Measurements from ENCODE around the gene SCARB1.

SCARB1 gene

GRCh38 chr12:124738636-124739467, 124.8 kb downstream of the SCARB1 start:
- in situ Hi-C loops (cut with MboI; ENCODE audit: low sequenced_read_pairs, unreplicated experiment): no loop called here
- no peak for DNase-seq (ENCODE audit: low spot score)

GRCh38 chr12:124737772-124738635, 125.7 kb downstream of the SCARB1 start:
- in situ Hi-C loops (cut with MboI; ENCODE audit: low sequenced_read_pairs, unreplicated experiment): no loop called here
- TF ChIP-seq CTCF (IDR thresholded peaks at IDR 0.05; ENCODE audit: borderline replicate concordance, control extremely low read depth, extremely low read depth, insufficient read depth, missing control alignments): no peak

More at GRCh38 chr12:124738636-124739467, 124.8 kb downstream of the SCARB1 start:
- TF ChIP-seq CTCF (IDR thresholded peaks at IDR 0.05; ENCODE audit: borderline replicate concordance, control extremely low read depth, extremely low read depth, insufficient read depth, missing control alignments): no peak

GRCh38 chr12:124737040-124737419, 126.6 kb downstream of the SCARB1 start:
- no peak for TF ChIP-seq CTCF (IDR thresholded peaks at IDR 0.05; ENCODE audit: borderline replicate concordance, control extremely low read depth, extremely low read depth, insufficient read depth, missing control alignments)
- in situ Hi-C loops (cut with MboI; ENCODE audit: low sequenced_read_pairs, unreplicated experiment): no loop called here
- no peak for DNase-seq (ENCODE audit: low spot score)

More at GRCh38 chr12:124737772-124738635, 125.7 kb downstream of the SCARB1 start:
- DNase-seq (ENCODE audit: low spot score): no peak

GRCh38 chr12:124736115-124737039, 127.3 kb downstream of the SCARB1 start:
- no peak for TF ChIP-seq CTCF (IDR thresholded peaks at IDR 0.05; ENCODE audit: borderline replicate concordance, control extremely low read depth, extremely low read depth, insufficient read depth, missing control alignments)
- in situ Hi-C loops (cut with MboI; ENCODE audit: low sequenced_read_pairs, unreplicated experiment): no loop called here
- no peak for DNase-seq (ENCODE audit: low spot score)

- in situ Hi-C loops (cut with MboI; ENCODE audit: low sequenced_read_pairs, unreplicated experiment): no loop called here
- no peak for TF ChIP-seq CTCF (IDR thresholded peaks at IDR 0.05; ENCODE audit: borderline replicate concordance, control extremely low read depth, extremely low read depth, insufficient read depth, missing control alignments)
- no peak for DNase-seq (ENCODE audit: low spot score)
Measured at GRCh38 chr12:124734224-124734788, 129.4 kb downstream of the SCARB1 start.
